WTC11 (cell line): ENCODE data around the gene KAT6B. TPM values are rescaled to one million over a fixed set of nuclear protein-coding genes. Genes with fewer than 3 reads are reported as not detected.

ENCODE experiments used
- ATAC-seq: fragments of 200-7000 bp; cut with Tn5 transposase; 2 replicates; pipeline ENCODE4 v1.10.0; 2021; ENCODE audit warnings: mild to moderate bottlenecking, moderate library complexity
- CTCF ChIA-PET: fragments of 300-600 bp; sonication (Branson Sonifier 250); formaldehyde crosslinking; loops from one replicate; lab custom pipeline; 2021; ENCODE audit warnings: antibody characterized with exemption; lab: Charles Lee
- POLR2A ChIA-PET: fragments of 350-600 bp; sonication (Branson Sonifier 250); formaldehyde crosslinking; loops from one replicate; lab custom pipeline; 2021; ENCODE audit warnings: antibody characterized with exemption; lab: Charles Lee
- DNase-seq: peaks from one replicate; pipeline ENCODE4 v3.0.0; 2021; ENCODE audit warnings: low spot score
- H3K27ac Mint-ChIP-seq: 2 replicates; pipeline ENCODE4 v1.8.0; 2021; ENCODE audit warnings: mixed read lengths
- H3K27me3 Mint-ChIP-seq: 2 replicates; pipeline ENCODE4 v1.8.0; 2021; ENCODE audit warnings: low read depth, mild to moderate bottlenecking, moderate library complexity, mixed read lengths
- H3K36me3 Mint-ChIP-seq: 2 replicates; pipeline ENCODE4 v1.8.0; 2021; ENCODE audit warnings: mixed read lengths
- H3K4me1 Mint-ChIP-seq: 2 replicates; pipeline ENCODE4 v1.8.0; 2022; ENCODE audit warnings: mixed read lengths
- H3K4me3 Mint-ChIP-seq: 2 replicates; pipeline ENCODE4 v1.8.0; 2021; ENCODE audit warnings: mild to moderate bottlenecking, moderate library complexity, mixed read lengths
- H3K9me3 Mint-ChIP-seq: 2 replicates; pipeline ENCODE4 v1.8.0; 2021; ENCODE audit warnings: mixed read lengths
- ELF4 ChIP-seq: sonication (generic); formaldehyde crosslinking; IDR thresholded peaks from 2 replicates; pipeline ENCODE4 v1.8.1; 2022; ENCODE audit warnings: low read depth, mild to moderate bottlenecking, moderate library complexity, missing genetic modification reagents
- ESRRA ChIP-seq: sonication (generic); formaldehyde crosslinking; IDR thresholded peaks from 2 replicates; pipeline ENCODE4 v1.8.1; 2022; ENCODE audit warnings: mild to moderate bottlenecking, missing genetic modification reagents, borderline replicate concordance
- ETV6 ChIP-seq: sonication (generic); formaldehyde crosslinking; IDR thresholded peaks from 2 replicates; pipeline ENCODE4 v1.8.1; 2022; ENCODE audit warnings: mild to moderate bottlenecking, missing genetic modification reagents
- JAZF1 ChIP-seq: fragments of 250-450 bp; sonication (Bioruptor Pico); IDR thresholded peaks from 2 replicates; pipeline ENCODE4 v1.9.0; 2021; ENCODE audit warnings: moderate library complexity, mild to moderate bottlenecking, inconsistent platforms
- NR1H2 ChIP-seq: sonication (generic); formaldehyde crosslinking; IDR thresholded peaks from 2 replicates; pipeline ENCODE4 v1.9.0; 2021; ENCODE audit warnings: mild to moderate bottlenecking, moderate library complexity, missing genetic modification reagents
- NR3C1 ChIP-seq: sonication (generic); formaldehyde crosslinking; conservative IDR thresholded peaks from 2 replicates; pipeline ENCODE4 v1.8.1; 2023; ENCODE audit warnings: low read depth, mild to moderate bottlenecking, missing genetic modification reagents
- OVOL2 ChIP-seq: fragments of 250-450 bp; sonication (Bioruptor Pico); IDR thresholded peaks from 2 replicates; pipeline ENCODE4 v1.9.0; 2021; ENCODE audit warnings: mild to moderate bottlenecking, borderline replicate concordance
- RORB ChIP-seq: fragments of 250-450 bp; sonication (Bioruptor Pico); IDR thresholded peaks from 2 replicates; pipeline ENCODE4 v1.9.0; 2021; ENCODE audit warnings: mild to moderate bottlenecking
- TEAD4 ChIP-seq: sonication (generic); formaldehyde crosslinking; IDR thresholded peaks from 2 replicates; pipeline ENCODE4 v1.8.0; 2022; ENCODE audit warnings: mild to moderate bottlenecking, missing genetic modification reagents
- TP53 ChIP-seq: sonication (generic); formaldehyde crosslinking; IDR thresholded peaks from 2 replicates; pipeline ENCODE4 v1.8.1; 2023; ENCODE audit warnings: mild to moderate bottlenecking, missing genetic modification reagents
- ZBTB21 ChIP-seq: sonication (generic); formaldehyde crosslinking; IDR thresholded peaks from 2 replicates; pipeline ENCODE4 v1.8.1; 2023; ENCODE audit warnings: mild to moderate bottlenecking, missing genetic modification reagents, borderline replicate concordance
- ZNF121 ChIP-seq: sonication (generic); formaldehyde crosslinking; IDR thresholded peaks from 2 replicates; pipeline ENCODE4 v1.8.0; 2023; ENCODE audit warnings: missing genetic modification reagents
- ZNF138 ChIP-seq: sonication (generic); formaldehyde crosslinking; conservative IDR thresholded peaks from 2 replicates; pipeline ENCODE4 v1.8.1; 2022; ENCODE audit warnings: mild to moderate bottlenecking, moderate library complexity, missing genetic modification reagents
- ZNF671 ChIP-seq: fragments of 250-450 bp; sonication (Bioruptor Pico); IDR thresholded peaks from 2 replicates; pipeline ENCODE4 v1.8.0; 2021; ENCODE audit warnings: mild to moderate bottlenecking
- total RNA-seq: library from RNA; stranded (reverse); gene quantifications from 3 replicates; pipeline ENCODE4 v1.2.3, GENCODE V29; 2021
- TF ChIP-seq, protein P1 (sequence below): sonication (generic); formaldehyde crosslinking; IDR thresholded peaks from 2 replicates; pipeline ENCODE4 v1.8.1; 2022; ENCODE audit warnings: mild to moderate bottlenecking, moderate library complexity, missing genetic modification reagents
- TF ChIP-seq, protein P2 (sequence below): fragments of 250-450 bp; sonication (Bioruptor Pico); conservative IDR thresholded peaks from 2 replicates; pipeline ENCODE4 v1.9.0; 2021; ENCODE audit warnings: mild to moderate bottlenecking
- TF ChIP-seq, protein P3 (sequence below): sonication (generic); formaldehyde crosslinking; IDR thresholded peaks from 2 replicates; pipeline ENCODE4 v1.8.1; 2022; ENCODE audit warnings: mild to moderate bottlenecking, missing genetic modification reagents, moderate library complexity, borderline replicate concordance
- TF ChIP-seq, protein P4 (sequence below): sonication (generic); formaldehyde crosslinking; IDR thresholded peaks from 2 replicates; pipeline ENCODE4 v1.8.1; 2022; ENCODE audit warnings: missing genetic modification reagents, borderline replicate concordance

The KAT6B gene
- total RNA-seq, 1 experiment from 2014 or later, result 18.5 TPM

DNA sequence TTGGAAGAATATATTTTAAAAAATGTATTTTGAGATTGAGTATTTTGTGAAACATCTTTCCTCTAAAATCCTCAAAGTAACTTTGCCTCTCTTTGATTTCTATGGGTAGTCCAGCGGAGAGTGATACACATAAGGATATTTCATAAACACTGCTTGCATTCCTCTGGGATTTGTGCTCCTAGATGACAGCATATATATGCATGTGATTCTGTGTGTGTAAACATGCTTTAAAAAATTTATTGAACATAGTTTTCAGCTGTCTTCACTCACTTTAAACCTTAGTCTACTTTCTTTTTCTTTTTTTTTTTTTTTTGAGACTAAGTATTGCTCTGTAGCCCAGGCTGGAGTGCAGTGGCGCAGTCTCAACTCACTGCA, 84.6 kb downstream of the KAT6B start (continued):
- TF ChIP-seq RORB (CRISPR knock-in tag) (no peak), TEAD4 (no peak), OVOL2 (no peak), JAZF1 (CRISPR knock-in tag) (no peak), ZNF138 (no peak)
- TF ChIP-seq, protein P1, sequence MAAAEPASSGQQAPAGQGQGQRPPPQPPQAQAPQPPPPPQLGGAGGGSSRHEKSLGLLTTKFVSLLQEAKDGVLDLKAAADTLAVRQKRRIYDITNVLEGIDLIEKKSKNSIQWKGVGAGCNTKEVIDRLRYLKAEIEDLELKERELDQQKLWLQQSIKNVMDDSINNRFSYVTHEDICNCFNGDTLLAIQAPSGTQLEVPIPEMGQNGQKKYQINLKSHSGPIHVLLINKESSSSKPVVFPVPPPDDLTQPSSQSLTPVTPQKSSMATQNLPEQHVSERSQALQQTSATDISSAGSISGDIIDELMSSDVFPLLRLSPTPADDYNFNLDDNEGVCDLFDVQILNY (CRISPR knock-in tag), result no peak
- TF ChIP-seq, protein P2, sequence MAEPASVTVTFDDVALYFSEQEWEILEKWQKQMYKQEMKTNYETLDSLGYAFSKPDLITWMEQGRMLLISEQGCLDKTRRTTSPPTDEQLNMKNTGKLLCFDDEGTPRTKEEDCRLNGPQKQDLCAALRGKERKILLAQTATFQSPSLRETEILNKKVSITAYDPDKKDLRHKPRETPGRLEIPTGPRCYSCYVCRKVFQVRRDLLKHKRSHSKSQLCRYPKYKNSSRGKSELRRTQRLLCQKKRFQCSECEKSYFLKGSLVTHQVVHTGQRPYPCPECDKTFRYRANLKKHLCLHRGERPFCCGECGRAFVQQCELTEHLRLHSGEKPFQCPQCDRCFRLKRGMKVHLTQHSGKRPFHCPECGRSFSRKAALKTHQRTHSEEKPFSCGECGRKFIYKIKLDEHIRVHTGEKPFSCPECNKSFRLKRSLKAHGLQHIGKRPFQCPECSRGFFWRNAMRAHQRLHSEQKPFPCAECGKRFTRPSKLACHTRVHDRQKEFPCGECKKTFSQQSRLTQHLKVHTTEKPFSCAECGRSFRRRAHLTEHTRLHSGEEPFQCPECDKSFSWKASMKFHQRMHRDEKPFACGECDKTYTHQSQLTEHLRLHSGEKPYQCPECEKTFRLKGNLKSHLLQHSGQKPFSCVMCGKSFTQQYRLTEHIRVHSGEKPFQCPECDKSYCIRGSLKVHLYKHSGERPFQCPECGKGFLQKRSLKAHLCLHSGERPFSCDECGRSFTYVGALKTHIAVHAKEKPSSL (CRISPR knock-in tag), result no peak

DNA sequence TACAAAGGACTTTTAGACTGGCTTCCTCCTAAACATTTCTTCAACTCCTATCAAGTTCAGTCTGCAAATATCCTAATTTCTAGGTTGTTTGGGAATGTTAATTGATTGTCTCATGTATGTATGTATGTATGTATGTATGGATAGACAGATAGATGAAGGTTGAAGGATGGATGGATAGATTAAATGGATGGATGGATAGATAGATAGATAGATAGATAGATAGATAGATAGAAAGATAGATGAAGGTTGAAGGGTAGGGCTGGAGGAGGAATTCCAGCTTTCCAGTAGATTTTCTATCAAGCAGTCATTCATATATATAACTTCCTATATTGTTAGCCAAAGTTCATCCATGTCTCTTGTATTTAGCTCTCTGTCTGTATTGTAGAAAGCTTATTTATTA, 85.8 kb downstream of the KAT6B start:
- ATAC-seq, result no peak
- Mint-ChIP-seq H3K36me3 (no peaks in the 10 kb centered on the region), H3K4me3 (no peak overlapping the region), H3K4me1 (no peaks in the 10 kb centered on the region; the same call in 1 of the 2 replicates), H3K9me3 (0 out of 2 replicates have a peak, but pooled peaks cover 3% of the 10 kb centered on the region), H3K27ac (no peak overlapping the region), H3K27me3 (no peaks in the 10 kb centered on the region)
- no peak for DNase-seq
- POLR2A ChIA-PET, result no interaction called here
- TF ChIP-seq ESRRA (CRISPR knock-in tag) (no peak), NR3C1 (no peak), NR1H2 (CRISPR knock-in tag) (no peak), ELF4 (CRISPR knock-in tag) (no peak), OVOL2 (no peak), ETV6 (CRISPR knock-in tag) (no peak), TP53 (CRISPR knock-in tag) (no peak)
- TF ChIP-seq, protein P3, sequence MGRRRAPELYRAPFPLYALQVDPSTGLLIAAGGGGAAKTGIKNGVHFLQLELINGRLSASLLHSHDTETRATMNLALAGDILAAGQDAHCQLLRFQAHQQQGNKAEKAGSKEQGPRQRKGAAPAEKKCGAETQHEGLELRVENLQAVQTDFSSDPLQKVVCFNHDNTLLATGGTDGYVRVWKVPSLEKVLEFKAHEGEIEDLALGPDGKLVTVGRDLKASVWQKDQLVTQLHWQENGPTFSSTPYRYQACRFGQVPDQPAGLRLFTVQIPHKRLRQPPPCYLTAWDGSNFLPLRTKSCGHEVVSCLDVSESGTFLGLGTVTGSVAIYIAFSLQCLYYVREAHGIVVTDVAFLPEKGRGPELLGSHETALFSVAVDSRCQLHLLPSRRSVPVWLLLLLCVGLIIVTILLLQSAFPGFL (CRISPR knock-in tag), result no peak
- CTCF ChIA-PET, result no interaction called here

DNA sequence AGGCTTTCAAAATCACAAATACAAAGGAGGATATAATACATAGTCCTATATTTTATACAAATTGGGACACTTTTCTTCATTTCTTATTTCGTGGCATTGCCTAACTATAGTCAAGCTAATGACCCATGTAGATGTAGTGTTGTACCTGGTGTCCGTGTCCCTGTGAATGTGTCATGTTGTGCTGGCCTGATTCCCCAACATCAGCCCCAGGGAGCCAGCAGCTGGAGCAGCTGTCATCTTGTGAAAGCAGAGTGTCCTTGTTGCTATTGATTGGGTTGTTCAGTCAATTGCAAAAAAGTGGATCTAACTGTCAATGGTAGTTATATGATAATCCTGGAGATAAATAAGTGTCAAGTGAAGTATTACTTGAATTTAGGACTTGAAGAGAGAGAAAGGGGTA, 86.3 kb downstream of the KAT6B start:
- Mint-ChIP-seq H3K27me3 (no peaks in the 10 kb centered on the region), H3K4me1 (peaks cover 5% of the 10 kb centered on the region), H3K4me3 (no peak overlapping the region), H3K36me3 (no peaks in the 10 kb centered on the region), H3K9me3 (0 out of 2 replicates have a peak, but pooled peaks cover 3% of the 10 kb centered on the region), H3K27ac (0 out of 2 replicates have a peak overlapping the region, but pooled peaks have one; percentile 13)
- POLR2A ChIA-PET, result no interaction called here
- DNase-seq (no peak), ATAC-seq (no peak)
- peak; percentile 79 for TF ChIP-seq ZNF121
- no peak for TF ChIP-seq ZBTB21 (CRISPR knock-in tag)
- TF ChIP-seq ZNF671 (CRISPR knock-in tag), result no peak
- TF ChIP-seq, protein P4, sequence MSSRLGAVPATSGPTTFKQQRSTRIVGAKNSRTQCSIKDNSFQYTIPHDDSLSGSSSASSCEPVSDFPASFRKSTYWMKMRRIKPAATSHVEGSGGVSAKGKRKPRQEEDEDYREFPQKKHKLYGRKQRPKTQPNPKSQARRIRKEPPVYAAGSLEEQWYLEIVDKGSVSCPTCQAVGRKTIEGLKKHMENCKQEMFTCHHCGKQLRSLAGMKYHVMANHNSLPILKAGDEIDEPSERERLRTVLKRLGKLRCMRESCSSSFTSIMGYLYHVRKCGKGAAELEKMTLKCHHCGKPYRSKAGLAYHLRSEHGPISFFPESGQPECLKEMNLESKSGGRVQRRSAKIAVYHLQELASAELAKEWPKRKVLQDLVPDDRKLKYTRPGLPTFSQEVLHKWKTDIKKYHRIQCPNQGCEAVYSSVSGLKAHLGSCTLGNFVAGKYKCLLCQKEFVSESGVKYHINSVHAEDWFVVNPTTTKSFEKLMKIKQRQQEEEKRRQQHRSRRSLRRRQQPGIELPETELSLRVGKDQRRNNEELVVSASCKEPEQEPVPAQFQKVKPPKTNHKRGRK, result no peak
- CTCF ChIA-PET, result no interaction called here
